Fibroblast of mammary gland (primary cell): Measurements from ENCODE around the gene KLHL6.

Experiments
- DNase-seq: peaks from one replicate; pipeline ENCODE4 v3.0.0-alpha.2; 2010; ENCODE audit warnings: low read depth
- H3K4me3 ChIP-seq: 2 replicates; pipeline ENCODE4 v1.5.1; 2011; ENCODE audit warnings: low read depth, mild to moderate bottlenecking, low read length, moderate library complexity; ENCODE audit not compliant: control insufficient read depth
- TF ChIP-seq, protein P1 (sequence below): conservative IDR thresholded peaks from 2 replicates; pipeline ENCODE4 v1.5.1; 2011; ENCODE audit warnings: low read depth, low read length, inconsistent platforms; ENCODE audit not compliant: control insufficient read depth, insufficient read depth

The KLHL6 gene

GRCh38 chr3:183449791-183450190 lies 105.7 kb downstream of the KLHL6 start:
- no peak for DNase-seq
- TF ChIP-seq, protein P1, sequence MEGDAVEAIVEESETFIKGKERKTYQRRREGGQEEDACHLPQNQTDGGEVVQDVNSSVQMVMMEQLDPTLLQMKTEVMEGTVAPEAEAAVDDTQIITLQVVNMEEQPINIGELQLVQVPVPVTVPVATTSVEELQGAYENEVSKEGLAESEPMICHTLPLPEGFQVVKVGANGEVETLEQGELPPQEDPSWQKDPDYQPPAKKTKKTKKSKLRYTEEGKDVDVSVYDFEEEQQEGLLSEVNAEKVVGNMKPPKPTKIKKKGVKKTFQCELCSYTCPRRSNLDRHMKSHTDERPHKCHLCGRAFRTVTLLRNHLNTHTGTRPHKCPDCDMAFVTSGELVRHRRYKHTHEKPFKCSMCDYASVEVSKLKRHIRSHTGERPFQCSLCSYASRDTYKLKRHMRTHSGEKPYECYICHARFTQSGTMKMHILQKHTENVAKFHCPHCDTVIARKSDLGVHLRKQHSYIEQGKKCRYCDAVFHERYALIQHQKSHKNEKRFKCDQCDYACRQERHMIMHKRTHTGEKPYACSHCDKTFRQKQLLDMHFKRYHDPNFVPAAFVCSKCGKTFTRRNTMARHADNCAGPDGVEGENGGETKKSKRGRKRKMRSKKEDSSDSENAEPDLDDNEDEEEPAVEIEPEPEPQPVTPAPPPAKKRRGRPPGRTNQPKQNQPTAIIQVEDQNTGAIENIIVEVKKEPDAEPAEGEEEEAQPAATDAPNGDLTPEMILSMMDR, result no peak
- no peak overlapping the region for H3K4me3 ChIP-seq

DNA sequence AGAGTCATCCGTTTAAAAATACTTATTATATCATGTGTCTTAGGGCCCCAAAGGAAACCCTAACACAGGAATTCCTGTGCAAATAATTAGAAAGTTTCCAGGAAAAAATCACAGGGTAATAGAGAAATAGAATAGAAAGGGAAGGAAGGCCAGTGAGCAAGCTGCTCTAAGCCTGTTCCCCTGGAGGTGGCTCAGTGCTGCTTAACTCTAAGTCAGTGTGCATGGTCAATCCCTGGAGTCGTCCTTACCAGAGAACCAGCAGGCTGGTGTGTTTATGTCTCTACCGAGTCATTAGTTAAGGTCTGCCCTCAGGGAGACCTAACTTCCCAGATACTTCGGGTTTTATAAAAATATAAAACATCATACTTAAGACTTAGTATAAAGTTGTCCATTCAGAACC lies 106.1 kb downstream of the KLHL6 start:
- no peak for DNase-seq
- no peak overlapping the region for H3K4me3 ChIP-seq
- TF ChIP-seq, protein P1, result no peak

- H3K4me3 ChIP-seq, result peak overlapping the region; percentile 87
- TF ChIP-seq, protein P1, result no peak
Observed at GRCh38 chr3:183448369-183449128, 107.0 kb downstream of the KLHL6 start.

GRCh38 chr3:183447206-183448001 lies 108.1 kb downstream of the KLHL6 start:
- TF ChIP-seq, protein P1, result no peak
- peak overlapping the region; percentile 87 for H3K4me3 ChIP-seq
- peak; percentile 70 for DNase-seq

More at GRCh38 chr3:183448369-183449128, 107.0 kb downstream of the KLHL6 start:
- DNase-seq, result no peak

GRCh38 chr3:183446838-183447205 lies 108.7 kb downstream of the KLHL6 start:
- peak overlapping the region; percentile 87 for H3K4me3 ChIP-seq
- TF ChIP-seq, protein P1, result no peak
- no peak for DNase-seq

DNA sequence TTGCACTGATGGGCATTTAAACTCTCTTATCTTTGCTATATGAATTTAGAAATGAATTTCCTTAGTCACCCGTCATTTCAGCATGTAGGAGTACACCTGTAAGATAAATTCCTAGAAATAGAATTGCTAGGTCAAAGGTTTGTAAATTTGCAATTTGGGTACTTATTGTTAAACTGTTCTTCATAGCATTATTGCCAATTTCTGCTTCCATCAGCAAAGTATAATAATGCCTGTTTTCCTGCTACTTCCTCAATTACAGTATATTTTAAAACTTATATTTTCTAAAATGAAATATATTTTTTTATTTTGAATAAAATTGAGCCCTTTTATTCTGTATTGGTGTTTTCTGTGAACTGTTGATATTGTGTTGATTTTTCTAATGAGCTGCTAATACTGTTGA lies 110.8 kb downstream of the KLHL6 start:
- no peak for DNase-seq
- no peak overlapping the region for H3K4me3 ChIP-seq
- TF ChIP-seq, protein P1, result no peak
